ENCODE data around the gene TNFRSF19.

Gene TNFRSF19

GRCh38 chr13:23600534-23600933 lies 30.3 kb downstream of the TNFRSF19 start:
- DNase-seq (ENCODE audit: low read depth in 2 of 2, low spot score in 1 of 2) = no peak

DNA sequence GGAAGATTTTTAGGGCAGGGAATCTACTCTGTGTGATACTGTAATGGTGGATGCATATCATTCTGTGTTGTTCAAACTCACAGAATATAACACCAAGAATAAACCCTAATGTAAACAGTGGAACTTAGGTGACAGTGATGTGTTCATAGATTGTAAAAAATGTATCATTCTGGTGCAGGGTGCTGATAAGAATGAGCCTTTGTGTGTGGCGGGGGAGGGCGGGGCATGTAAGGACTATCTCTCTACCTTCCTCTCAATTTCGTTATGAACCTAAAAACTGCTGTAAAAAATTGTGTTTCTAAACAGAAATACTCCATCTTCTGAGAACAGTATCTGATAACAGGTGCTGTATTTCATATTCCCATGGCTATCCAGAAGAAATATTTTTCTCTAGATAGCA lies 35.6 kb downstream of the TNFRSF19 start:
- DNase-seq (ENCODE audit: low read depth in 2 of 2, low spot score in 1 of 2) = no peak

DNA sequence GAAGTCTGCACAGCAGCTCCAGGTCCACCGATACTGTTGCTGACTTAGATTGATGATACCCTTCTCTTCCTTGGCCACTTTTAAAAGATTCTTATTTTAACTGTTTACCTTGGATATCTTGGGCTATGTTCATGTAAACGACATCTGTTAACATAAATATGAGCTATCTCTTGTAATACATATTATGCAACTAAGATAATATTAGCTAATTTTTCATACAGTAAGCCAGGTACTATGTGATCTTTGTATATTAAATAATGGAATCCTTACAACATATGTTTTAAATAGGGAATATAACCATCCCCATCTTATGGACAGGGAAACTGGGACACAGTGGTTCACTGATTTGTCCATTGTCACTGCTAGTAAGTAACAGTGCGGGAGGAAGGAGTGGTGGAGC lies 37.9 kb downstream of the TNFRSF19 start:
- no peak for DNase-seq (ENCODE audit: low read depth in 2 of 2, low spot score in 1 of 2)

- no peak for DNase-seq (ENCODE audit: low read depth in 2 of 2, low spot score in 1 of 2)
These were observed 38.6 kb downstream of the TNFRSF19 start for GRCh38 chr13:23608701-23609413.

DNA sequence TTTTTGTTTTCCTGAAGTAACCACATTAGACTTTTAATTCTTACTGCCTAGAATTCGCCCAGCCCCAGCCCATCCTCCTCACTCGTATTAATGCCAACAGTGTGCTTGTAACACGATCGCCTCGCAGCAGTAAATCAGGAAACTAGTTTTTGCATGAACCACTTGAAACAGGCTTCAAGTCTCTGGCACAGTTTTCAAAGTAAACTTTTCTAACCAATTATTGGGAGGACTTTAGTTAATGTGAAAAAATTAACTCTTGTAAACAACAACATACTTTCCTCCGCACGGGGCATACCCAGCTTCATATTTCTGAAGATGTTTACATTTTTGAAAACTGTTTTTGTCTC lies 39.2 kb downstream of the TNFRSF19 start:
- DNase-seq (ENCODE audit: low read depth in 2 of 2, low spot score in 1 of 2) = no peak

DNA sequence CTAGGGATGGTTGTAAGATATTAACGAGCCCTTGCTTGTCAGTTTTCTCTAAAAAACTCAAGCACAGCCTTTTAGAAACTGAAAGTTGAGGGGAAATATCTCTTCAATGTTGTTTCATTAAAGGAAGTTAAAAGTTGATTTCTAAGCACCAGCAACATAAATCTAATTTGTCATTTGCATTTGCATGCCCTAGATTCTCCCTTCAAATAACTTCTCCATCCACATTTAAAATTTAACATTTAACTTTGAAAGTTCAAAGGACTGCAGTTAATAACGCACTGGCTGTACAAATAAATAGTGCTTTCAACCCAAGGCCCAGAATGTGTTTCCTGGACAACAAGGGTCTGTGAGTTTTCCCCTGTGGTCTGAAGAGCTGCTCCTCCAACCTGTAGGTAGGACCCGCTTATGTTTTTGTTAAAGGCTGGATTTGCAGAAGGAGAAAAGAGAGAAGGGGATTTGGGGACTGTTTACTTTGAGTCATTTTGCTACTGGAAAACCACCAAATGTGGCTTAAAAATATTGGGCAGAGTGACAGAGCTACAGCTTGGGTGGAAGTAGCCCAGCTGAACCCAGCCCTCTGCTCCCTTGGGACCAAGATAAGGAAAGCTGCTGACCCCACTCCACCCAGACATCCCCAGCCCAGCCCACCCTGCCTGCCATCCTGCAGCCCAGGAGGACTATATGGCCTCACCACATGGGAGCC lies 39.8 kb downstream of the TNFRSF19 start:
- no peak for DNase-seq (ENCODE audit: low read depth in 2 of 2, low spot score in 1 of 2)

DNA sequence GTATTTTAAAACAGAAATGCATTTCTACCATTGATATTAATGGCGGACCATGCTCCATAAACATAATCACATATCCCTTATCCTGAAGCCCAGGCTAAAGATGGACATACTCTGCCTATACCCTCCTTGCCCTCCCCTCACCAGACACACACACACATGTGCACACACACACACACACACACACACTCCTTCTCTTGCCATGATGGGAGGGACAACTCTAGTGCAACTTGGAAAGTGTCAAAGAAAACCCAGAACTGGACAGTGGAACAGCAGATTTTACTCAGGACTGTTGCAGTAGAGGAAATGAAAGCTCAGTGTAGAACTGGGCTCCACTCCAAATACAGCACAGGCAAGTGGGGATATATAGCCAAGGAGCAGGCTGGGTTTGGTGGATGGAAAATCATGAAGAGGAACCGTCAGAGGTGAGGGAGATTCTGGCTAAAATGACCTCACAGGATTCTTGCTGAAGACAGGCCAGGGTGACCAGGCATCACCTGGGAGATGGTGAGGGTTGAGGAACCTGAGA lies 40.8 kb downstream of the TNFRSF19 start:
- DNase-seq (ENCODE audit: low read depth in 2 of 2, low spot score in 1 of 2) = no peak

DNA sequence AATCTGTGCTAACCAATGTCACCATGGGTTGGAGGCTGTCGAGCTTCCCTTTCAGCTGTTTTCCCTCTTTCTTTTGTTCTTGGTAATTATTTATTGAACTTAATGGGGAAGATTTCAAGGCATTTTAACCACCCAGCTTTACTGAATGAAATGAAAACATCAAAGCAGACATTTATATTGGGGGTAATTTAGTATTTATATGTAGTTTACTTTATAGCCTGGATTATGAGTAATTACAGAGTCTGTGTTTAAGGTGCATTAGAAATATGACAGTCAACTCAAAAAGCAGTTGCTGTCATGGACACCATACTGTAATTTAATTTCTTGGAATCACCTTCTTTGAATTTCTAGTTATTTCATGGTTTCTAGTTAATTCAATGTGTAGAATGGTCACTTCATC lies 42.0 kb downstream of the TNFRSF19 start:
- no peak for DNase-seq (ENCODE audit: low read depth in 2 of 2, low spot score in 1 of 2)

- no peak for DNase-seq (ENCODE audit: low read depth in 2 of 2, low spot score in 1 of 2)
These were observed 42.5 kb downstream of the TNFRSF19 start for GRCh38 chr13:23612731-23613130.

- DNase-seq (ENCODE audit: low read depth in 2 of 2, low spot score in 1 of 2) = no peak
These were observed 43.4 kb downstream of the TNFRSF19 start for GRCh38 chr13:23613596-23613995.

- no peak for DNase-seq (ENCODE audit: low read depth in 2 of 2, low spot score in 1 of 2)
These were observed 45.3 kb downstream of the TNFRSF19 start for GRCh38 chr13:23615395-23616081.

DNA sequence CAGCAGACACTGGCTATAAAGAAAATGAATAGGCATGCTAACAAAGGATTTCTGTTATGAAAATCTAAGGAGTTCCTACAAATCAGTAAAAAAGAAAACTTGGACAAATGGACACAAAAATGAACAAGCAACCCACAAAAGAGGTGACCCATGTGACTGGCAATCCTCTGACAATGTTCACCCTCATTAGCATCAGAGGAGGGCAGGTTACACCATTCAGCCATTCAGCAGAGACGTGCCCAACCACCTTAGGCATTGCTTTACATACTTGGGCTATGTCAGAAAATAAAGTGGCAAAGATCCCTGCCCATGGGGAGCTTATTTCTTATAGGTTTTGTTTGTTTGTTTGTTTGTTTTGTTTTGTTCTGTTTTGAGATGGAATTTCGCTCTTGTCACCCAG lies 46.0 kb downstream of the TNFRSF19 start:
- DNase-seq (ENCODE audit: low read depth in 2 of 2, low spot score in 1 of 2) = no peak

DNA sequence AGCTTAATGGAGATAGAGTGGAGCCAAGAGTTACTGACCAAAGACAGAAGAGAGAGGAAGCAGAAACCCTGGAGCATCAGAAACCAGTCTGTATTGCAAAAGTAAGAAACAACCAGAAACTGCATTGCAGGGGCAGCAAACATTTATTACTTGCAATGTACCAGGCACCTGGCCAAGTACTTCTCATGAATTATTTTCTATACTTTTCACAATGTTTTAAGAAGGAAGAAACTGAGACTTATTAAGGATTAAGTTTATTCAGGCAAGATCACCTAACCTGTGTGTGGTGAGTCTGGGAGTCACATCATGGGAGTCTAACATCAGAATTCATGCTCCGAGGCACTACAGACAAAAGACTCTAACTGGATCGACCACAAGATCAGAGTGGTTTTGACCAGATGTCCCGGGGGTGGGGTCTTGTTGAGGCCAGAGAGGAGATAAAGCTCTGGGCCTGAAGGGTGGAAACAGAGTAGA lies 47.4 kb downstream of the TNFRSF19 start:
- DNase-seq (ENCODE audit: low read depth in 2 of 2, low spot score in 1 of 2) = no peak

- DNase-seq (ENCODE audit: low read depth in 2 of 2, low spot score in 1 of 2) = no peak
These were observed 48.1 kb downstream of the TNFRSF19 start for GRCh38 chr13:23618341-23618740.

- no peak for DNase-seq (ENCODE audit: low read depth in 2 of 2, low spot score in 1 of 2)
These were observed 49.0 kb downstream of the TNFRSF19 start for GRCh38 chr13:23619068-23619855.

- DNase-seq (ENCODE audit: low read depth in 2 of 2, low spot score in 1 of 2) = no peak
These were observed 50.0 kb downstream of the TNFRSF19 start for GRCh38 chr13:23620211-23620610.

DNA sequence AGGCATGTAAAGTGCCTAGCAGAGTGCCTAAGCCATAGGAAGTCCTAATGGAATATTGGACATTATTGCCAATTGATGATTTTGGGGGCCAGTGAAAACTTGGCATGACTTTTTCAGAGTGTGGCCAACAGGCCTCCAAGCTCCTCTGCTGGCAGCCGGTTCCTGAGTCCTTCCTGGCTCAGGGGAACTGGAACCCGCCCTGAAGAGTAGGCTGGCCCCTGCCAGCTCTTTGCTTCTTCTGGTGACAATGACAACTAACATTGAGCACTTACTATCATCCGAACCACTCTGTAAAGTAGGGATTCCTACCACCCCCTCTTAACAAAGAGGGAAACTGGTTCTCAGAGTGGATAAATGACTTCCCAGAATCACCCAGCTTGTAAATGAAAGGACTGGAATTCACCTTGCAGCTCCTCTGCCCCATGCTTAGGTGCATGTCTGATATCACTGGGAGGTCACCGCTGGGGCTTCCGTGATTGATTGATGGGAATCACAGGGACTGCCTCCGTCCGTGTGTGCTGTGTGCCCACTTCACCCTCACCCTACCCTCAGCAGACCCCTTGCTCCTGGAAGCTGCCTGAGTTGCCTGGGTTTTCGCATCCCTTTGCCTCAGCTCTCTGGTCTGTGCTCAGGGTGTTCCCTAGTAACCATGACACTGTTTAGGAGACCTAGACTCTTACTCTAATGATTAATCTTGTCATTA lies 50.6 kb downstream of the TNFRSF19 start:
- DNase-seq (ENCODE audit: low read depth in 2 of 2, low spot score in 1 of 2) = no peak

- DNase-seq (ENCODE audit: low read depth in 2 of 2, low spot score in 1 of 2) = no peak
These were observed 51.1 kb downstream of the TNFRSF19 start for GRCh38 chr13:23621316-23621645.

- no peak for DNase-seq (ENCODE audit: low read depth in 2 of 2, low spot score in 1 of 2)
These were observed 52.8 kb downstream of the TNFRSF19 start for GRCh38 chr13:23622985-23623384.

- DNase-seq (ENCODE audit: low read depth in 2 of 2, low spot score in 1 of 2) = no peak
These were observed 53.2 kb downstream of the TNFRSF19 start for GRCh38 chr13:23623394-23623793.

DNA sequence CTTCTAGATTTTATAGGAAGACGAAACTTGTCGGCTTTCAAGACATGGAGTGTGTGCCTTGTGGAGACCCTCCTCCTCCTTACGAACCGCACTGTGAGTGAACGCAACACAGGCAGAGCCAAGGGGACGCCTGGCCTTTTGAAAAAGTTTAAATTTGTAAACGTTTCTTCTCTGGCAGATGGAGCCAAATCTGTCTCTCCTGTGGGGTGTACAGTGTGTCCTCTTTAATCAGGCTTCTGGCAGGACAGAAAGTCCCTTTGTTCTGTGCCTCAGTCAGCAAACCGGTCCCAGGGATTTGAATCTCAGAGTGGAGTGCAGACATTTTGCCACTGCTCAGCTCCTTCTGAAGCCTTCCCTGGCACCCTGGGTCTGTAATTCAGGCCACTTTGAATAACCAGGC lies 56.5 kb downstream of the TNFRSF19 start:
- DNase-seq (ENCODE audit: low read depth in 2 of 2, low spot score in 1 of 2) = no peak
